Memory B cell (primary cell): Measurements from ENCODE around the gene AGBL1.

ENCODE experiments used
- ATAC-seq: fragments of 150-1000 bp; cut with Tn5 transposase; 2 replicates; pipeline ENCODE4 v1.10.0; 2021; ENCODE audit warnings: low read depth, mild to moderate bottlenecking, moderate library complexity
- DNase-seq, 2 donors: peaks; one replicate each; pipeline ENCODE4 v3.0.0; 2022; ENCODE audit warnings: low spot score in 2 of 2
- H3K27ac Mint-ChIP-seq: one replicate; pipeline ENCODE4 v1.8.0; 2022; ENCODE audit warnings: mild to moderate bottlenecking, moderate library complexity, mixed read lengths
- H3K27me3 Mint-ChIP-seq: one replicate; pipeline ENCODE4 v1.8.0; 2022; ENCODE audit warnings: mixed read lengths
- H3K36me3 Mint-ChIP-seq: one replicate; pipeline ENCODE4 v1.8.0; 2022; ENCODE audit warnings: mild to moderate bottlenecking, mixed read lengths
- H3K4me1 Mint-ChIP-seq: one replicate; pipeline ENCODE4 v1.8.0; 2022; ENCODE audit warnings: mixed read lengths
- H3K4me3 Mint-ChIP-seq: one replicate; pipeline ENCODE4 v1.8.0; 2022; ENCODE audit warnings: mild to moderate bottlenecking, moderate library complexity, mixed read lengths
- H3K9me3 Mint-ChIP-seq: one replicate; pipeline ENCODE4 v1.8.0; 2022; ENCODE audit warnings: mixed read lengths

AGBL1 gene

DNA sequence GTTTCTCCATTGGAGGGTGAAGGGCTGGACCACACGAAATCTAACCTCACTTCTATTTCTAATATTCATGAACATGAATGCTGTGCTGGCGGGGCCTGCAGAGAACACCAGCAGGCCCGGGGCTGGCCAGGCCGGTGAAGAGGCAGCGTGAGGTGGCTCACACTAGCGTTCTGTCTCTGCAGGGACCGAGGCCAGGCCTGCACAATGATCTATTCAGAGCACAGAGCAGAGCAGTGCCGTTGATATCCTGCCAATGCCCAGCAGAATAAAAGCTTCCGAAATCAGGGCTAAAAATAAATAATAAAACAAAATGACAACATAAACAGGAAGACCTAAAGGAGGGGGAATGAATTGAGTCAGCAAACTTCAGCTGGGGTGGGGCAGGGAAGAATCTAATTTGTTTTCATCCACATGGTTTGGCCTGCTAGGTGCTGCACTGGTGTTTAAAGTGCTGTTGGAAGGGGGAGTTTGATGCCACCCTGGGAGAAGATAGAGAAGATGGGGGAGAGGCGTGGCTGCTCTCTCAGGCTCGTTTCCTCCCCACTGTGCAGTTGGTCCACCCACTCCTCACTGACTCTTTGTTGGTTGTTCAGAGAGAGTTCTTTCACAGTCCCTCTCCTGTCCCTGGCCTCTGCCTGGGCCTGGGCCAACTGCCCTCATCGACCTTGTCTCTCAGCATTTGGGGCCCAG is 837.1 kb downstream of the AGBL1 start:
- Mint-ChIP-seq H3K9me3 (peaks cover 2% of the 10 kb centered on the region), H3K27ac (no peak overlapping the region), H3K27me3 (no peaks in the 10 kb centered on the region), H3K4me3 (no peak overlapping the region), H3K4me1 (no peaks in the 10 kb centered on the region), H3K36me3 (no peaks in the 10 kb centered on the region)
- ATAC-seq, result no peak
- DNase-seq, result no peak

DNA sequence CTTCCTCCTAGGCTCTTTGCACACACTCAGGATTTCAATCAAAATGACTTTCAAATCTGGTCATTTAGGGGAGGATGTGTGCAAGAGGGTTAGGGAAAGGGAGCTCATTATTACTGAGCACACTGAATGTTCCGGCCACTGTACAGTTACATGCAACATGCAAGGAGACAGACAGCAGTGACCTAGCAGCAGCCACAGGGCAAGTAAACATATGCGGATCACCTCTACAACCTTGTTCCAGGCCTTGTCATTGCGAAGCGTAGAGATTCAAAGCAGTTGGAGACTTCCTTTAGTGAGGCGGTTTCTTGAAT is 837.6 kb downstream of the AGBL1 start:
- H3K27me3 Mint-ChIP-seq, result no peaks in the 10 kb centered on the region

GRCh38 chr15:86919581-86919980 is 839.9 kb downstream of the AGBL1 start:
- Mint-ChIP-seq H3K9me3 (peaks cover 3% of the 10 kb centered on the region), H3K4me1 (no peaks in the 10 kb centered on the region), H3K36me3 (no peaks in the 10 kb centered on the region), H3K27ac (no peak overlapping the region), H3K27me3 (no peaks in the 10 kb centered on the region), H3K4me3 (no peak overlapping the region)
- no peak for ATAC-seq
- DNase-seq, result no peak

More for the DNA sequence above, 837.6 kb downstream of the AGBL1 start:
- Mint-ChIP-seq H3K36me3 (no peaks in the 10 kb centered on the region), H3K4me1 (no peaks in the 10 kb centered on the region), H3K4me3 (no peak overlapping the region), H3K9me3 (peaks cover 2% of the 10 kb centered on the region), H3K27ac (no peak overlapping the region)
- no peak for ATAC-seq
- no peak for DNase-seq

GRCh38 chr15:86929461-86929860 is 849.8 kb downstream of the AGBL1 start:
- DNase-seq (no peak), ATAC-seq (no peak)
- H3K27me3 Mint-ChIP-seq, result no peaks in the 10 kb centered on the region
- H3K9me3 Mint-ChIP-seq, result no peaks in the 10 kb centered on the region
- no peak overlapping the region for H3K27ac Mint-ChIP-seq
- H3K4me1 Mint-ChIP-seq, result no peaks in the 10 kb centered on the region
- H3K36me3 Mint-ChIP-seq, result no peaks in the 10 kb centered on the region
- H3K4me3 Mint-ChIP-seq, result no peak overlapping the region

DNA sequence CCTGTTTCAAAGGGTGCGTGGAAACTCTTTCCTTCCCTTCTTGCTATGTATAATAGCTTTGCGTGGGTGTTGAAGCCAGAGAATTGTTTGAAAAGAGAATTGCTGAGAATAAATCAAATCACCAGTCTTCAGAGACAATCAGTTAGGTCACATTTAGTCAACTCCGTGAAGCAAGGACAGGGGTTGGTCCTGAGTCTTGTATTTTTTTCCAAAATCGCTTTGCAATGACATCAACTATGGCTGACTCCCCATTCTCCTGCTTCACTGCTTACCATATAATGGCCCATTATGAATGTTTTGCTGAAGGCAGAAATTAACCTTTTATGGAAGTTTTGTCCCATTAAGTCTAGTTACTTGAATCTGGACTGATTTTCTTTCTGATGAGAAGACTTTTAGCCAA is 852.8 kb downstream of the AGBL1 start:
- no peaks in the 10 kb centered on the region for H3K4me1 Mint-ChIP-seq
- ATAC-seq, result no peak

GRCh38 chr15:86935841-86936240 is 856.2 kb downstream of the AGBL1 start:
- Mint-ChIP-seq H3K27ac (no peak overlapping the region), H3K9me3 (no peaks in the 10 kb centered on the region)

More for the DNA sequence above, 852.8 kb downstream of the AGBL1 start:
- Mint-ChIP-seq H3K36me3 (no peaks in the 10 kb centered on the region), H3K9me3 (no peaks in the 10 kb centered on the region), H3K4me3 (no peak overlapping the region), H3K27ac (no peak overlapping the region), H3K27me3 (no peaks in the 10 kb centered on the region)
- DNase-seq, result no peak

DNA sequence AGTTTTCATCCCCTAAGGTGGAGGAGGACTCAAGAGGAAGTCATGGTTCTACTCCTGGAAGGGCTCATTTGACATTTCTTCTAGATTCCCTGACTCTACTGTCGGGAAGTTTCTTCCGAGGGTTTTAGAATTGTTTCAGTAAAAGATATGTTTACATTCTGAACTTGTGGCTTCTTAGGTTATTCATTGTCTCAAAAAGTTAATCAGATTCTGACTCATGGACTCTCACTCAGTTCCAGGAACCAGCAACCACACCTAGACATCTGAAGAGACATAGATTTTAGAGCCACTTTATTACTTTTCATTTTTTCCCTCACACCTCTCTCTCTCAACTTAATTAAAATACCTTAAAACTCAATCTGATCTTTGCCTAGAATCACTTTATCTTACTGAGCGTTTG is 862.6 kb downstream of the AGBL1 start:
- H3K4me3 Mint-ChIP-seq, result no peak overlapping the region
- H3K9me3 Mint-ChIP-seq, result no peaks in the 10 kb centered on the region
- no peaks in the 10 kb centered on the region for H3K36me3 Mint-ChIP-seq

More at GRCh38 chr15:86935841-86936240, 856.2 kb downstream of the AGBL1 start:
- ATAC-seq (no peak), DNase-seq (no peak)
- H3K4me3 Mint-ChIP-seq, result no peak overlapping the region
- no peaks in the 10 kb centered on the region for H3K4me1 Mint-ChIP-seq
- H3K36me3 Mint-ChIP-seq, result no peaks in the 10 kb centered on the region
- no peaks in the 10 kb centered on the region for H3K27me3 Mint-ChIP-seq

DNA sequence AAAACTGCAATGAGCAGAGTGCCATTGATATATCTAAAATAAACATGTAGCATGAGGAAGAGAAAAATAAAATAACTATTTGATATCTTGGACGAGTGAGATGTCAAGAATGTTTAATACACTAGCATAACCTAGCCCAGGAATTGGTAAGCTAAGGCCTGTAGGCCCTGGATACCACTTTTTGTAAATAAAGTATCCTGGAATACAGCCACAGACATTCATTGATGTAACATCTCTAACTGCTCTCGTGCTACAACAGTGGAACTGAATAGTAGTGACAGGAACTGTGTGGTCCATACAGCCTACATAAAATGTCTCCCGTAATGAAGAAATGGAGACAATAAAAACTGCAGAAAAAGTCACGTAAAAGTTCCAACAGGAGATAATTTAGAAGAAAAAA is 869.0 kb downstream of the AGBL1 start:
- Mint-ChIP-seq H3K4me1 (no peaks in the 10 kb centered on the region), H3K36me3 (no peaks in the 10 kb centered on the region), H3K9me3 (no peaks in the 10 kb centered on the region), H3K27ac (no peak overlapping the region), H3K27me3 (no peaks in the 10 kb centered on the region), H3K4me3 (no peak overlapping the region)
- no peak for ATAC-seq
- no peak for DNase-seq

More for the DNA sequence above, 862.6 kb downstream of the AGBL1 start:
- Mint-ChIP-seq H3K27me3 (no peaks in the 10 kb centered on the region), H3K4me1 (no peaks in the 10 kb centered on the region), H3K27ac (no peak overlapping the region)
- no peak for DNase-seq
- no peak for ATAC-seq

- ATAC-seq (no peak), DNase-seq (no peak)
- Mint-ChIP-seq H3K4me3 (no peak overlapping the region), H3K4me1 (no peaks in the 10 kb centered on the region), H3K27me3 (no peaks in the 10 kb centered on the region), H3K36me3 (no peaks in the 10 kb centered on the region), H3K9me3 (peaks cover 6% of the 10 kb centered on the region), H3K27ac (no peak overlapping the region)
Observed at GRCh38 chr15:86959254-86959653, 879.6 kb downstream of the AGBL1 start.

GRCh38 chr15:86961669-86962068 is 882.0 kb downstream of the AGBL1 start:
- no peaks in the 10 kb centered on the region for H3K27me3 Mint-ChIP-seq
- peaks cover 3% of the 10 kb centered on the region for H3K9me3 Mint-ChIP-seq
- ATAC-seq, result no peak
- no peaks in the 10 kb centered on the region for H3K4me1 Mint-ChIP-seq
- no peak overlapping the region for H3K4me3 Mint-ChIP-seq
- H3K27ac Mint-ChIP-seq, result no peak overlapping the region
- DNase-seq, result no peak
- no peaks in the 10 kb centered on the region for H3K36me3 Mint-ChIP-seq

- ATAC-seq (no peak), DNase-seq (no peak)
- H3K4me1 Mint-ChIP-seq, result no peaks in the 10 kb centered on the region
- H3K27me3 Mint-ChIP-seq, result no peaks in the 10 kb centered on the region
- H3K4me3 Mint-ChIP-seq, result no peak overlapping the region
- no peaks in the 10 kb centered on the region for H3K36me3 Mint-ChIP-seq
- H3K27ac Mint-ChIP-seq, result no peak overlapping the region
- H3K9me3 Mint-ChIP-seq, result peaks cover 3% of the 10 kb centered on the region
Observed at GRCh38 chr15:86964271-86964670, 884.6 kb downstream of the AGBL1 start.

- Mint-ChIP-seq H3K4me3 (no peak overlapping the region), H3K36me3 (no peaks in the 10 kb centered on the region), H3K9me3 (peaks cover 3% of the 10 kb centered on the region), H3K27me3 (no peaks in the 10 kb centered on the region), H3K4me1 (no peaks in the 10 kb centered on the region), H3K27ac (no peak overlapping the region)
- DNase-seq (no peak), ATAC-seq (no peak)
Observed at GRCh38 chr15:86968244-86968643, 888.6 kb downstream of the AGBL1 start.

DNA sequence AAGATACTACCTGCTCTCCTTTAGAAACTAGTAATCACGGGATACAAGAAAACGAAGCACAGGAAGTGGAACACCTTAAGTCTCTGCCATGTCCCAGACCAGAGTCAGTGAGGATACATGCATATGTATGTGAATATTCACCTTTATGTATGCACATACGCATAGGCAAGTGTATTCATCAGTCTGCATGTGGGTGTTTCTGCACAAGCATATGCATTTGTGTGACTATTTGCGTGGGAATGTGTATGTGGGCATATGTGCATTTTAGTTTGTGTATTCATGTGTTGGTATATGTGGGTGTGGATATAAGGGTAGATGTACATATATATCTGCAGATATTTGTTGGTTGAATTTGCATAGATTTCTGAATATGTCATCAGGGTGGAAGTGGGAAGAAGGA is 889.7 kb downstream of the AGBL1 start:
- no peaks in the 10 kb centered on the region for H3K27me3 Mint-ChIP-seq
- no peak overlapping the region for H3K27ac Mint-ChIP-seq
- ATAC-seq (no peak), DNase-seq (no peak)
- no peaks in the 10 kb centered on the region for H3K36me3 Mint-ChIP-seq
- peaks cover 3% of the 10 kb centered on the region for H3K9me3 Mint-ChIP-seq
- H3K4me1 Mint-ChIP-seq, result no peaks in the 10 kb centered on the region
- H3K4me3 Mint-ChIP-seq, result no peak overlapping the region

GRCh38 chr15:86973284-86973844 is 893.7 kb downstream of the AGBL1 start:
- ATAC-seq, result no peak
- H3K36me3 Mint-ChIP-seq, result no peaks in the 10 kb centered on the region
- DNase-seq, result no peak
- no peaks in the 10 kb centered on the region for H3K4me1 Mint-ChIP-seq
- no peaks in the 10 kb centered on the region for H3K27me3 Mint-ChIP-seq
- no peak overlapping the region for H3K4me3 Mint-ChIP-seq
- H3K27ac Mint-ChIP-seq, result no peak overlapping the region
- H3K9me3 Mint-ChIP-seq, result peaks cover 3% of the 10 kb centered on the region

GRCh38 chr15:86988033-86988432 is 908.4 kb downstream of the AGBL1 start:
- DNase-seq (no peak), ATAC-seq (no peak)
- H3K36me3 Mint-ChIP-seq, result no peaks in the 10 kb centered on the region
- no peaks in the 10 kb centered on the region for H3K27me3 Mint-ChIP-seq
- H3K9me3 Mint-ChIP-seq, result peaks cover 3% of the 10 kb centered on the region
- H3K4me3 Mint-ChIP-seq, result no peak overlapping the region
- H3K27ac Mint-ChIP-seq, result no peak overlapping the region
- no peaks in the 10 kb centered on the region for H3K4me1 Mint-ChIP-seq
